Measurements from ENCODE around the gene KAT7. TPM values are rescaled to one million over a fixed set of nuclear protein-coding genes. Genes with fewer than 3 reads are reported as not detected.

The KAT7 gene
- total and polyA plus RNA-seq, 2 of the 8 experiments (the other 6 are each of a cell fraction or from before 2014, with no cell fraction given) = 90.9 to 139 TPM

- H3K27me3 ChIP-seq (replicated peaks in 1 of 4; ENCODE audit: control insufficient read depth in 3 of 4, extremely low read depth in 1 of 4, insufficient read depth in 3 of 4, low read length in 3 of 4) = no peaks in the 10 kb centered on the region
- 0 out of 7 replicates have a peak overlapping the region, but pooled peaks of 1 of the 4 experiments have one; percentile 2 for H3K9ac ChIP-seq (replicated peaks in 1 of 4; ENCODE audit: extremely low read depth in 1 of 4, low read depth in 3 of 4, low read length in 3 of 4)
- CTCF ChIA-PET (ENCODE audit: partially characterized antibody) = interaction anchor here (0.6 kb wide), 1 partner anchor 276 kb away, joined by 3 read pairs; no protein-coding TSS in a partner anchor
- no peak overlapping the region for H3K56ac ChIP-seq (replicated peaks; ENCODE audit: insufficient read length, low read depth, low read length)
- no peaks in the 10 kb centered on the region for H3K9me3 ChIP-seq (ENCODE audit: insufficient read depth in 2 of 2, low read depth in 1 of 2, low read length in 1 of 2)
- H3K36me3 ChIP-seq (ENCODE audit: control insufficient read depth in 2 of 4, insufficient read depth in 4 of 4, low read length in 3 of 4) = peaks cover 25 to 51% (median 40%) of the 10 kb centered on the region in 4 experiments
- no peak overlapping the region for H3K14ac ChIP-seq (ENCODE audit: insufficient read length)
- no peak overlapping the region for H4K5ac ChIP-seq (ENCODE audit: insufficient read length, low read depth, low read length)
- peaks cover 0 to 34% of the 10 kb centered on the region in 2 experiments; a peak in 3 of 4 replicates for H3K79me2 ChIP-seq (ENCODE audit: control insufficient read depth in 1 of 2, insufficient read depth in 2 of 2, low read length in 2 of 2)
- 94% methylated on average over 5 of the region's 5 CpGs; no CpG with 5 or more reads in 1 of the 2 experiments for WGBS, 2 experiments (ENCODE audit: extremely low coverage in 1 of 2, insufficient coverage in 1 of 2, insufficient read length in 1 of 2, insufficient replicate concordance in 2 of 2, low coverage in 1 of 2, low lambda C conversion rate in 2 of 2, missing lambda C conversion rate in 1 of 2)
- POLR2A ChIA-PET (ENCODE audit: partially characterized antibody) = no interaction called here
- H2BK120ac ChIP-seq (replicated peaks; ENCODE audit: low read depth, low read length) = no peak overlapping the region
- H3K18ac ChIP-seq (ENCODE audit: extremely low read depth, low read length) = no peak overlapping the region
- no peak overlapping the region for H2AK5ac ChIP-seq (ENCODE audit: low read depth, low read length)
- peaks cover 4% of the 10 kb centered on the region; the same call in 1 of the 2 replicates for H3K23me2 ChIP-seq (ENCODE audit: low read depth, low read length)
- H2BK15ac ChIP-seq (ENCODE audit: low read length) = no peak overlapping the region
- no peak overlapping the region for H2BK12ac ChIP-seq (ENCODE audit: low read depth, low read length)
- no peak overlapping the region for H2BK5ac ChIP-seq (ENCODE audit: low read depth, low read length)
- H2AFZ ChIP-seq (ENCODE audit: low read length) = no peak overlapping the region
- peaks cover 4 to 29% (median 19%) of the 10 kb centered on the region in 4 experiments; a peak in 6 of 7 replicates for H3K4me1 ChIP-seq (replicated peaks in 1 of 4; ENCODE audit: control insufficient read depth in 3 of 4, insufficient read depth in 4 of 4, low read length in 3 of 4)
- no peaks in the 10 kb centered on the region for H4K20me1 ChIP-seq (replicated peaks in 1 of 2; ENCODE audit: control insufficient read depth in 1 of 2, insufficient read depth in 2 of 2, low read length in 2 of 2)
- H3K23ac ChIP-seq (ENCODE audit: insufficient read length) = no peak overlapping the region
- H3K79me1 ChIP-seq (ENCODE audit: low read depth, low read length) = no peaks in the 10 kb centered on the region; the same call in none of the 2 replicates
- H4K91ac ChIP-seq (replicated peaks; ENCODE audit: insufficient read length, low read length) = no peak overlapping the region
- no peak for FAIRE-seq
- no peak overlapping the region for H2BK20ac ChIP-seq (ENCODE audit: low read length)
- H3K4me3 ChIP-seq (ENCODE audit: extremely low read depth in 1 of 4, insufficient read depth in 2 of 4, low read depth in 3 of 4, low read length in 4 of 4) = no peak overlapping the region
- no peak for DNase-seq (ENCODE audit: low read depth in 1 of 2, low spot score in 2 of 2)
- H3K27ac ChIP-seq (ENCODE audit: low read depth, low read length) = 0 out of 2 replicates have a peak overlapping the region, but pooled peaks have one; percentile 10
- H3K4ac ChIP-seq (replicated peaks; ENCODE audit: insufficient read length, low read depth, low read length) = peak overlapping the region; percentile 50
- H3K4me2 ChIP-seq (ENCODE audit: insufficient read depth in 1 of 2, low read depth in 2 of 2, low read length in 2 of 2) = no peak overlapping the region
- H4K8ac ChIP-seq (ENCODE audit: extremely low read depth, insufficient read depth, low read length) = no peak overlapping the region
- no peak for TF ChIP-seq GTF2F1 (IDR thresholded peaks at IDR 0.05; ENCODE audit: borderline replicate concordance, low read depth, low read length)
- TF ChIP-seq HDAC6 (IDR thresholded peaks at IDR 0.05; ENCODE audit: low read depth, low read length) = no peak
- no peak for TF ChIP-seq CREB1 (IDR thresholded peaks at IDR 0.05)
- TF ChIP-seq RAD21 (IDR thresholded peaks at IDR 0.05 in 1 of 2, conservative IDR thresholded peaks at IDR 0.05 in 1 of 2; ENCODE audit: low read depth in 2 of 2, low read length in 2 of 2) = no peak
- no peak for TF ChIP-seq JUN (IDR thresholded peaks at IDR 0.05; ENCODE audit: low read depth, low read length)
- no peak for TF ChIP-seq CHD1 (IDR thresholded peaks at IDR 0.05; ENCODE audit: low read depth, low read length)
These were observed 30.7 kb downstream of the KAT7 start for GRCh38 chr17:49819138-49819537.

Measured in H1 (cell line).